HUES64 (cell line): Measurements from ENCODE around the gene CCDC182.

ENCODE experiments used
- H3K27ac ChIP-seq: 2 replicates; pipeline ENCODE4 v1.7.0; 2013; ENCODE audit warnings: low read depth, low read length, inconsistent platforms
- H3K27me3 ChIP-seq: 2 replicates; pipeline ENCODE4 v1.6.1; 2013; ENCODE audit warnings: mild to moderate bottlenecking, low read length; ENCODE audit not compliant: insufficient read depth
- H3K36me3 ChIP-seq: 2 replicates; pipeline ENCODE4 v1.6.1; 2013; ENCODE audit warnings: mild to moderate bottlenecking, low read length; ENCODE audit not compliant: insufficient read depth
- H3K4me1 ChIP-seq: 2 replicates; pipeline ENCODE4 v1.6.1; 2013; ENCODE audit warnings: mild to moderate bottlenecking, low read length, moderate library complexity; ENCODE audit not compliant: insufficient read depth
- H3K4me3 ChIP-seq: 2 replicates; pipeline ENCODE4 v1.5.1; 2013; ENCODE audit warnings: mild to moderate bottlenecking, low read length, moderate library complexity
- H3K9ac ChIP-seq: 2 replicates; pipeline ENCODE4 v1.6.1; 2013; ENCODE audit warnings: mild to moderate bottlenecking, low read depth, low read length
- H3K9me3 ChIP-seq: 2 replicates; pipeline ENCODE4 v1.6.1; 2013; ENCODE audit warnings: low read depth, low read length; ENCODE audit not compliant: insufficient read depth
- WGBS: fragments of 150-250, 120-280 bp; methylation state at CpG from one replicate; pipeline ENCODE4 v1.1.7; 2013; ENCODE audit warnings: missing lambda C conversion rate; 5-methylcytosine and 5-hydroxymethylcytosine counted together

The CCDC182 gene

GRCh38 chr17:57724729-57725125 is 20.4 kb downstream of the CCDC182 start:
- WGBS: 92% methylated on average over 5 of the region's 5 CpGs
- H3K9ac ChIP-seq: no peak overlapping the region
- no peaks in the 10 kb centered on the region for H3K9me3 ChIP-seq
- no peak overlapping the region for H3K27ac ChIP-seq
- no peaks in the 10 kb centered on the region for H3K36me3 ChIP-seq
- H3K27me3 ChIP-seq: no peaks in the 10 kb centered on the region
- H3K4me3 ChIP-seq: no peak overlapping the region
- H3K4me1 ChIP-seq: 0 out of 2 replicates have a peak, but pooled peaks cover 5% of the 10 kb centered on the region

GRCh38 chr17:57724026-57724728 is 20.9 kb downstream of the CCDC182 start:
- Histone ChIP-seq H3K4me1 (0 out of 2 replicates have a peak, but pooled peaks cover 5% of the 10 kb centered on the region), H3K27ac (no peak overlapping the region), H3K9me3 (no peaks in the 10 kb centered on the region), H3K4me3 (no peak overlapping the region), H3K27me3 (no peaks in the 10 kb centered on the region), H3K9ac (no peak overlapping the region), H3K36me3 (no peaks in the 10 kb centered on the region)
- WGBS: 81% methylated on average over 14 of the region's 14 CpGs

- Histone ChIP-seq H3K27ac (no peak overlapping the region), H3K9ac (no peak overlapping the region), H3K4me3 (no peak overlapping the region), H3K4me1 (0 out of 2 replicates have a peak, but pooled peaks cover 5% of the 10 kb centered on the region), H3K36me3 (no peaks in the 10 kb centered on the region), H3K27me3 (no peaks in the 10 kb centered on the region), H3K9me3 (no peaks in the 10 kb centered on the region)
- 88% methylated on average over 13 of the region's 13 CpGs for WGBS
Measured at GRCh38 chr17:57723427-57724025, 21.6 kb downstream of the CCDC182 start.

- Histone ChIP-seq H3K9me3 (no peaks in the 10 kb centered on the region), H3K27me3 (no peaks in the 10 kb centered on the region), H3K4me1 (0 out of 2 replicates have a peak, but pooled peaks cover 5% of the 10 kb centered on the region), H3K27ac (no peak overlapping the region), H3K4me3 (no peak overlapping the region), H3K9ac (no peak overlapping the region), H3K36me3 (no peaks in the 10 kb centered on the region)
- 88% methylated on average over 7 of the region's 7 CpGs for WGBS
Measured at GRCh38 chr17:57722704-57723043, 22.4 kb downstream of the CCDC182 start.

- Histone ChIP-seq H3K4me1 (0 out of 2 replicates have a peak, but pooled peaks cover 5% of the 10 kb centered on the region), H3K9me3 (no peaks in the 10 kb centered on the region), H3K9ac (no peak overlapping the region), H3K36me3 (no peaks in the 10 kb centered on the region), H3K27me3 (no peaks in the 10 kb centered on the region), H3K27ac (no peak overlapping the region), H3K4me3 (no peak overlapping the region)
- WGBS: 95% methylated on average over 3 of the region's 3 CpGs
Measured at GRCh38 chr17:57721967-57722703, 23.0 kb downstream of the CCDC182 start.

- Histone ChIP-seq H3K9me3 (no peaks in the 10 kb centered on the region), H3K27me3 (no peaks in the 10 kb centered on the region), H3K27ac (no peak overlapping the region), H3K4me1 (0 out of 2 replicates have a peak, but pooled peaks cover 5% of the 10 kb centered on the region), H3K9ac (no peak overlapping the region), H3K36me3 (no peaks in the 10 kb centered on the region), H3K4me3 (no peak overlapping the region)
- WGBS: 91% methylated on average over 2 of the region's 2 CpGs
Measured at GRCh38 chr17:57720386-57721035, 24.6 kb downstream of the CCDC182 start.

- WGBS: 83% methylated on average over 7 of the region's 8 CpGs
- Histone ChIP-seq H3K9me3 (no peaks in the 10 kb centered on the region), H3K9ac (no peak overlapping the region), H3K4me3 (no peak overlapping the region), H3K4me1 (0 out of 2 replicates have a peak, but pooled peaks cover 3% of the 10 kb centered on the region), H3K27me3 (no peaks in the 10 kb centered on the region), H3K36me3 (no peaks in the 10 kb centered on the region), H3K27ac (no peak overlapping the region)
Measured at GRCh38 chr17:57718878-57719277, 26.2 kb downstream of the CCDC182 start.

- Histone ChIP-seq H3K4me1 (no peaks in the 10 kb centered on the region), H3K27me3 (no peaks in the 10 kb centered on the region), H3K36me3 (no peaks in the 10 kb centered on the region), H3K27ac (no peak overlapping the region), H3K4me3 (no peak overlapping the region), H3K9ac (no peak overlapping the region), H3K9me3 (no peaks in the 10 kb centered on the region)
- WGBS: no CpG with 5 or more reads among the region's 1 CpG
Measured at GRCh38 chr17:57715981-57716380, 29.1 kb downstream of the CCDC182 start.

GRCh38 chr17:57714665-57715180 is 30.4 kb downstream of the CCDC182 start:
- Histone ChIP-seq H3K36me3 (no peaks in the 10 kb centered on the region), H3K9ac (no peak overlapping the region), H3K4me1 (no peaks in the 10 kb centered on the region), H3K27me3 (no peaks in the 10 kb centered on the region), H3K9me3 (no peaks in the 10 kb centered on the region), H3K4me3 (no peak overlapping the region), H3K27ac (no peak overlapping the region)
- 92% methylated on average over 7 of the region's 7 CpGs for WGBS

GRCh38 chr17:57713140-57713539 is 32.0 kb downstream of the CCDC182 start:
- no peak overlapping the region for H3K9ac ChIP-seq
- peaks cover 1% of the 10 kb centered on the region; the same call in 1 of the 2 replicates for H3K4me1 ChIP-seq
- H3K27ac ChIP-seq: no peak overlapping the region
- no peaks in the 10 kb centered on the region for H3K27me3 ChIP-seq
- 92% methylated on average over 7 of the region's 7 CpGs for WGBS
- no peaks in the 10 kb centered on the region for H3K36me3 ChIP-seq
- no peak overlapping the region for H3K4me3 ChIP-seq
- no peaks in the 10 kb centered on the region for H3K9me3 ChIP-seq
